A673 (cell line): ENCODE results near the gene AOC2.

Experiments used
- CTCF ChIP-seq: fragments of 300-800, 200-600 bp; sonication (generic); conservative IDR thresholded peaks from 2 replicates; pipeline ENCODE4 v1.5.1; 2017; ENCODE audit warnings: low read depth, mild to moderate bottlenecking, antibody characterized with exemption, low read length, moderate library complexity, mixed read lengths
- EZH2 ChIP-seq: fragments of 200-600 bp; sonication (generic); IDR thresholded peaks from 2 replicates; pipeline ENCODE4 v1.6.1; 2017; ENCODE audit warnings: borderline replicate concordance, low read depth, mild to moderate bottlenecking, mixed read lengths, antibody characterized with exemption, low read length; ENCODE audit not compliant: poor library complexity, severe bottlenecking

DNA sequence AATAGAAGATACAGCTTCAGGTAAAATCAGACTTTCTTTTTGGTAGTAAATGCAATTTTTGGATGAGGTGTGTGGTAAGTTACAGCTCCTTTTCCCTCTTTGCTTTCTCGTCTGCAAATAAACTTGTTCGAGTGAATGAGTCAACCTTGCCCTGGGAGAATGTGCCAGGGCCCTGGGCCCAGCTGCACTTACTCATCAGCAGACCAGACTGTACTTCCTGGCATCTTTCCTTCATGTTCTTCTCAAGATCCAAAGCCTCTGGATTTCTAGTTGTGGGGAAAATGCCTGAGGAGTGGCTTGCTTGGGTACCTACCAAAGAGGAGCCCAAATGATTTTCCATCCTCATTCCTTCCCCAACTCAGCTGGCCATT lies 50.8 kb downstream of the AOC2 start:
- TF ChIP-seq EZH2, result no peak
- no peak for TF ChIP-seq CTCF
